ENCODE results near the gene NOL9. TPM values are rescaled to one million over a fixed set of nuclear protein-coding genes. Genes with fewer than 3 reads are reported as not detected.
"Not testable (repeated sequence)": the region's sequence is repeated elsewhere in the genome, so short reads cannot be mapped to it uniquely, and the experiment has no call there.

NOL9 gene
- total RNA-seq, 1 donor from 2014 or later = 27.1 TPM

- no peak for DNase-seq
These were observed 16.7 kb upstream of the NOL9 start for GRCh38 chr1:6570987-6571386.

- no peak for DNase-seq
These were observed 15.8 kb upstream of the NOL9 start for GRCh38 chr1:6570100-6570499.

- no peak for DNase-seq
These were observed 14.7 kb upstream of the NOL9 start for GRCh38 chr1:6569033-6569432.

DNA sequence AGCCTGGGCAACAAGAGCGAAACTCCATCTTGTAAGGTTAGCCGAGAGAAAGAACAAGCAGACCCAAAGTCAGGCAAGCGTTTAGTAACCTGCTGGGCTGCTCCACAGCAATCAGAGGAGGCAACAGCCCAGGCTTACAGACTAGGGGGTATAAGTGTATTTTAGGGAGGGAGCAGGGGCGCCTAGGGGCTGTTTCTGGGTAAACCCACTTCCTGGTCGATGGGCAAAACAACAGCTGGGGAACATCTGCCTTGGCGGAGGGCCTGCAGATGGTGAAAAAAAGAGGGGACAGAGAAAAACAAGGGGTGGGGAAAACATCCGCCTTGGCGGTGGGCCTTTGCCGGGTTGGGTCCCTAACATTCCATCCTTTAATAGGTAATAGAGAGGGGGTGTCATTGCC, 6.0 kb upstream of the NOL9 start:
- DNase-seq = no peak

- DNase-seq = not testable (repeated sequence)
These were observed 4.8 kb upstream of the NOL9 start for GRCh38 chr1:6559161-6559560.

- no peak for DNase-seq
These were observed 3.3 kb upstream of the NOL9 start for GRCh38 chr1:6557597-6557996.

- DNase-seq = peak; percentile 13
These were observed 830 bp upstream of the NOL9 start, which contains the start of gene TAS1R1 for GRCh38 chr1:6554907-6555778. TSS of gene TAS1R1 (plus strand) at chr1:6555307. CDS start at chr1:6555374, 67 bp downstream.

DNA sequence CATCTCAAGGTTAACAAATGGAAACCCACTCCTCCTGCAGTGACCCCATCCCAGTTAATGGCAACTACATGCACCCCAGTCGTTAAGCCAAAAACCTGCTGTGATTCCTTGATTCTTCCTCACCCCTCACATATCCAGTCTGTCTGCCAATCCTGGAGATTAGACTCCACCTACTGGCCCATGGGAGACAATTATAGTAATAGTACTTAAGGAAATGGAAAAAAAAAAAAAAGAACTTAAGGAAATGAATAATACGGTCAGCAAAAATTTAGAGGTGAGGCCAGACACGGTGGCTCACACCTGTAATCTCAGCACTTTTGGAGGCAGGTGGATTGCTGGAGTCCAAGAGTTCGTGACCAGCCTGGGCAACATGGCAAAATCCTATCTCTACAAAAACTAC, 7.0 kb downstream of the NOL9 start:
- DNase-seq = peak; percentile 73

- DNase-seq = peak; percentile 23
These were observed 8.0 kb downstream of the NOL9 start for GRCh38 chr1:6546326-6546725.

- DNase-seq = peak; percentile 52
These were observed 8.8 kb downstream of the NOL9 start for GRCh38 chr1:6545276-6546112.

GRCh38 chr1:6544831-6545230, 9.5 kb downstream of the NOL9 start:
- DNase-seq = peak; percentile 86

- no peak for DNase-seq
These were observed 15.4 kb downstream of the NOL9 start for GRCh38 chr1:6538956-6539355.

DNA sequence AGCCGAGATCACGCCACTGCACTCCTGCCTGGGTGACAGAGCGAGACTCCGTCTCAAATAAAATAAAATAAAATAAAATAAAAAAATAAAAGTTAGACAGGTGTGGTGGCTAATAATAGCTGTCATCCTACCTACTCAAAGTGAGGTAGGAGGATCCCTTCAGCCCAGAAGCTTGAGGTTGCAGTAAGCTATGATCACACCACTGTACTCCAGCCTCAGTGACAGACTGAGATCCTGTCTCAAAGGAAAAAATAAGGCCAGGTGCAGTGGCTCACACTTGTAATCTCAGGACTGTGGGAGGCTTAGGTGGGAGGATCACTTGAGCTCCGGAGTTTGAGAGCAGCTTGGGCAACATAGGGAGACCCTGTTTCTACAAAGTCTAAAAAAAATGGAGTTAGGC, 18.0 kb downstream of the NOL9 start:
- DNase-seq = no peak

DNA sequence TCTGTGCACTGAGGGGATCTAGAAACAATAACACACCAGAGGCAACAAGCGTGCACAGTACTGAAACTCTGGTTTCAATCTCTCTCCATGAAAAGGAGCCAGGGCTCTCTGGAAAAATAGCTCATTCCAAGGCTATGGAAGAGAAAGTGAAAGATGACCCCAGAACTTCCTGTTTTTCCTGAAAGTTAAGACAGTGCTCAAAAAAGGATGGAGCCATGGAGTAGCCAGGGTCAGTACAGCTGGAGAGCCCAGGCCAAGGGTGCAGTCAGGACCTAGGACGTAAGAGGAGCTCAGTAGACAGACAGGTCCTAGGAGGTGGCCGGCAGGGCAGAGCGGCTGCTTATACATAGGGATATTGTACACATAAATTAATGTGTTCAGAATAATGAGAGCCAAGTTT, 19.1 kb downstream of the NOL9 start:
- no peak for DNase-seq

DNA sequence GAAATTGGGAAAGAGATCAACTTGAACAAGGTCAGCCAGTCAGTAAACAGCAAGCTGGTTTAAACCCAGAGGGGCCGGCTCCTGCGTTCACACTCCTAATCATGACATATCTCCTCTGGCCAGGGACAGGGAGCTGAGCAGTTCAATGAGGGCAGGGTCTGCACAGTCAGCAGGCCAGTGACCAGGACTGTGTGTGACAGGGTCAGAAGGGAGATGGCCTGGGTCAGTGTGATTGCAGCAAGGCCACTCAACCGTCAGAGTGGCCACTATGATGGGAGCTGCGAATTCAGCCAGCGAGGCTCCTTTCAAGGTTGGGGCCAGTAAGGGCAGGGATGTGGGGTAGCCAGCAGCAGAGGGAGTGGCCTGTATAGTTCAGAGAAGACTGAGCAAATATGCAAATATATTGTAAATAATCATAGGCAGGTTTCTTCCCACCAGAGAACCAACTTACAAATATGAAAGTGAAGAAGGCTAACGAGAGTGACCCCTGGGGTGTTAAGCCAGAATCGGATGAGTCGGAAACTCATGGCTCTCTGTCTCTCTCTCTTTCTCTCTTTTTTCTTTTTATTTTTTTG, 20.0 kb downstream of the NOL9 start:
- no peak for DNase-seq

GRCh38 chr1:6531996-6532395, 22.3 kb downstream of the NOL9 start:
- no peak for DNase-seq

- DNase-seq = no peak
These were observed 23.7 kb downstream of the NOL9 start for GRCh38 chr1:6530504-6531160.

DNA sequence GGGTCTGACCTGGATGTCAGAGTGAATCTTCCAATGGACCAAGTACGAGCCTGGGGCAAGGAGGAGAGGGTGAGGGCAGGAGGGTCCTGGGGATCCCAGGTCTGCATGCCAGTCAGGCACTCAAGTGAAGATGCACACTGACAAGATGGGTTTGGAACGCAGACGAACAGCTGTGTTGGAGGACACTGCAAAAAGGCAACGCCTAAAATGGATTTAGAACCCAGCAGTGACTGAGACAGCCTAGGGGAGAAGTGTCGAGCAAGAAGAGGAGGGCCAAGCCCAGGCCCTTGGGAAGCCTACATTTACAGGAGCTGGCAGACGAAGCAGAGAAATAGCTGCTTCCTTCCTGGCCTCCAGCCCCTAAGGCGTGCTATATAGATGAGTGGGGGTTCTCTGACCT, 25.8 kb downstream of the NOL9 start:
- DNase-seq = no peak

- no peak for DNase-seq
These were observed 28.0 kb downstream of the NOL9 start for GRCh38 chr1:6526316-6526715.

- peak; percentile 72 for DNase-seq
These were observed 30.7 kb downstream of the NOL9 start for GRCh38 chr1:6523566-6523965.

DNA sequence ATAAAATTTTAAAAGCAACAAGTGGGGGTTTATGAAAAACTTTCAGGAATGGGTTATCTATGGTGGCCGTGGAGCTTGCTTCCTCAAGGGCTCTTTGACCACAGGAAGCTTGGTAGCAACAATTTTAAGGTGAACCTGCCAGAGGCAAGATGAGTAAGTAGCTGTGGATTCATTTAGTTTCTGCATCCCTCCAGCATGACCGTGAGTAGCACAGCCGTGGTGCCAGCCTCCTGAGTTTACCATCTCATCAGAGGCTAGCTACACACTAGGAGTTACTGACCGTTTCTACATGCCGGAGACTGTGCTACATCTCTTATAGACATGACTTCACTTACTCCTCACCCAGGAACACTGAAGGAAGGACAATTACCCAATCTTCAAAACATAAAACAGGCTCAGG, 32.8 kb downstream of the NOL9 start:
- no peak for DNase-seq

- no peak for DNase-seq
These were observed 34.2 kb downstream of the NOL9 start for GRCh38 chr1:6519935-6520671.

Measured in dermis blood vessel endothelial cell (primary cell).